Activated CD4-positive, alpha-beta T cell treated with anti-CD3 and anti-CD28 coated beads, Interleukin-2, amount 10 ng/mL, durations not matched to agents 7 days and 5 days (primary cell): ENCODE measurements around the gene FBXO42. TPM values are rescaled to one million over a fixed set of nuclear protein-coding genes. Genes with fewer than 3 reads are reported as not detected.

Source experiments
- CTCF ChIA-PET: fragments of 350-600 bp; sonication (Branson Sonifier 250); formaldehyde crosslinking; loops from one replicate; lab custom pipeline; 2021; ENCODE audit warnings: antibody characterized with exemption; lab: Charles Lee
- POLR2A ChIA-PET: fragments of 350-600 bp; sonication (Branson Sonifier 250); formaldehyde crosslinking; loops from one replicate; lab custom pipeline; 2021; ENCODE audit warnings: antibody characterized with exemption; lab: Charles Lee
- DNase-seq: peaks from one replicate; pipeline ENCODE4 v3.0.0-alpha.2; 2020
- H3K27ac Mint-ChIP-seq: one replicate; pipeline ENCODE4 v1.8.0; 2021; ENCODE audit warnings: mild to moderate bottlenecking, moderate library complexity, mixed read lengths
- H3K27me3 Mint-ChIP-seq: one replicate; pipeline ENCODE4 v1.8.0; 2021; ENCODE audit warnings: mixed read lengths
- H3K36me3 Mint-ChIP-seq: one replicate; pipeline ENCODE4 v1.8.0; 2021; ENCODE audit warnings: low read depth, mixed read lengths
- H3K4me1 Mint-ChIP-seq: one replicate; pipeline ENCODE4 v1.8.0; 2021; ENCODE audit warnings: mixed read lengths
- H3K4me3 Mint-ChIP-seq: one replicate; pipeline ENCODE4 v1.8.0; 2021; ENCODE audit warnings: mild to moderate bottlenecking, moderate library complexity, mixed read lengths
- H3K9me3 Mint-ChIP-seq: one replicate; pipeline ENCODE4 v1.8.0; 2021; ENCODE audit warnings: mixed read lengths
- total RNA-seq, 2 experiments: library from RNA; stranded (reverse); gene quantifications; one replicate each; pipeline ENCODE4 v1.2.3, GENCODE V29; 2021

The FBXO42 gene
- 10 to 100 TPM; 15.5 to 19.3 TPM for total RNA-seq

- Mint-ChIP-seq H3K4me3 (peak within 1 kb of the TSS; percentile 88), H3K4me1 (peaks cover 28% of the 10 kb centered on the region), H3K9me3 (no peaks in the 10 kb centered on the region), H3K27ac (peak within 1 kb of the TSS; percentile 95), H3K36me3 (peaks cover 4% of the 10 kb centered on the region), H3K27me3 (no peaks in the 10 kb centered on the region)
- CTCF ChIA-PET = interaction anchor here (0.7 to 2.0 kb wide), 7 partner anchors 8 to 534 kb away, joined by 3 to 16 read pairs (median 4); no protein-coding TSS in a partner anchor
- peak; percentile 91 for DNase-seq
- POLR2A ChIA-PET = interaction anchor here (0.6 kb wide), 3 partner anchors 37 to 74 kb away, joined by 3 to 12 read pairs (median 7); no protein-coding TSS in a partner anchor
These were observed at the start of gene FBXO42 for GRCh38 chr1:16351994-16352841. Gene FBXO42, minus strand, starts transcription at chr1:16352480. Its CDS starts 37,062 bp downstream, at chr1:16315418.

- ChIA-PET CTCF (no interaction called here), POLR2A (no interaction called here)
- no peaks in the 10 kb centered on the region for H3K9me3 Mint-ChIP-seq
- peaks cover 13% of the 10 kb centered on the region for H3K36me3 Mint-ChIP-seq
- no peak for DNase-seq
- H3K4me3 Mint-ChIP-seq = no peak overlapping the region
- H3K27ac Mint-ChIP-seq = no peak overlapping the region
- peaks cover 8% of the 10 kb centered on the region for H3K4me1 Mint-ChIP-seq
- H3K27me3 Mint-ChIP-seq = no peaks in the 10 kb centered on the region
These were observed 46.2 kb upstream of the FBXO42 start for GRCh38 chr1:16398371-16398953.

GRCh38 chr1:16397120-16397519 lies 44.8 kb upstream of the FBXO42 start:
- no peaks in the 10 kb centered on the region for H3K9me3 Mint-ChIP-seq
- H3K4me3 Mint-ChIP-seq = no peak overlapping the region
- no peak for DNase-seq
- no peaks in the 10 kb centered on the region for H3K27me3 Mint-ChIP-seq
- POLR2A ChIA-PET = no interaction called here
- CTCF ChIA-PET = no interaction called here
- H3K27ac Mint-ChIP-seq = peak overlapping the region; percentile 74
- peaks cover 20% of the 10 kb centered on the region for H3K4me1 Mint-ChIP-seq
- peaks cover 19% of the 10 kb centered on the region for H3K36me3 Mint-ChIP-seq

GRCh38 chr1:16396591-16396990 lies 44.3 kb upstream of the FBXO42 start:
- H3K27ac Mint-ChIP-seq = peak overlapping the region; percentile 64
- H3K27me3 Mint-ChIP-seq = no peaks in the 10 kb centered on the region
- ChIA-PET CTCF (interaction anchor here (0.8 kb wide), 1 partner anchor 14 kb away, joined by 3 read pairs; no protein-coding TSS in a partner anchor), POLR2A (no interaction called here)
- H3K4me1 Mint-ChIP-seq = peaks cover 25% of the 10 kb centered on the region
- DNase-seq = no peak
- H3K36me3 Mint-ChIP-seq = peaks cover 19% of the 10 kb centered on the region
- H3K4me3 Mint-ChIP-seq = no peak overlapping the region
- H3K9me3 Mint-ChIP-seq = no peaks in the 10 kb centered on the region

GRCh38 chr1:16394977-16395376 lies 42.7 kb upstream of the FBXO42 start:
- Mint-ChIP-seq H3K27ac (no peak overlapping the region), H3K4me1 (peaks cover 42% of the 10 kb centered on the region), H3K27me3 (no peaks in the 10 kb centered on the region), H3K36me3 (peaks cover 21% of the 10 kb centered on the region), H3K9me3 (no peaks in the 10 kb centered on the region), H3K4me3 (no peak overlapping the region)
- ChIA-PET POLR2A (no interaction called here), CTCF (interaction anchor here (1.3 kb wide), 1 partner anchor 19 kb away, joined by 3 read pairs; no protein-coding TSS in a partner anchor)
- no peak for DNase-seq

GRCh38 chr1:16393570-16394521 lies 41.6 kb upstream of the FBXO42 start:
- CTCF ChIA-PET = interaction anchor here (0.9 to 1.3 kb wide), 2 partner anchors 17 to 47 kb away, joined by 3 to 4 read pairs; partner anchors contain the start of gene NECAP2

GRCh38 chr1:16392740-16393569 lies 40.7 kb upstream of the FBXO42 start:
- Mint-ChIP-seq H3K27ac (peak overlapping the region; percentile 43), H3K9me3 (no peaks in the 10 kb centered on the region), H3K4me1 (peaks cover 49% of the 10 kb centered on the region), H3K27me3 (no peaks in the 10 kb centered on the region), H3K4me3 (no peak overlapping the region), H3K36me3 (peaks cover 19% of the 10 kb centered on the region)
- no peak for DNase-seq
- ChIA-PET POLR2A (no interaction called here), CTCF (interaction anchor here (1.3 kb wide), 1 partner anchor 30 kb away, joined by 4 read pairs; no protein-coding TSS in a partner anchor)

More at GRCh38 chr1:16393570-16394521, 41.6 kb upstream of the FBXO42 start:
- peaks cover 47% of the 10 kb centered on the region for H3K4me1 Mint-ChIP-seq
- no peaks in the 10 kb centered on the region for H3K9me3 Mint-ChIP-seq
- H3K27me3 Mint-ChIP-seq = no peaks in the 10 kb centered on the region
- peaks cover 19% of the 10 kb centered on the region for H3K36me3 Mint-ChIP-seq
- H3K27ac Mint-ChIP-seq = no peak overlapping the region
- H3K4me3 Mint-ChIP-seq = no peak overlapping the region
- POLR2A ChIA-PET = no interaction called here
- DNase-seq = no peak

- peaks cover 22% of the 10 kb centered on the region for H3K36me3 Mint-ChIP-seq
- no peak for DNase-seq
- H3K9me3 Mint-ChIP-seq = no peaks in the 10 kb centered on the region
These were observed 39.1 kb upstream of the FBXO42 start for GRCh38 chr1:16391411-16391810.

GRCh38 chr1:16387201-16388188 lies 35.2 kb upstream of the FBXO42 start:
- Mint-ChIP-seq H3K27me3 (no peaks in the 10 kb centered on the region), H3K4me1 (peaks cover 73% of the 10 kb centered on the region), H3K27ac (peak overlapping the region; percentile 91), H3K36me3 (peaks cover 15% of the 10 kb centered on the region), H3K4me3 (peak overlapping the region; percentile 68), H3K9me3 (no peaks in the 10 kb centered on the region)
- CTCF ChIA-PET = interaction anchor here (1.2 to 1.8 kb wide), 5 partner anchors 9 to 53 kb away, joined by 3 to 4 read pairs (median 4); partner anchors contain the start of gene NECAP2
- POLR2A ChIA-PET = interaction anchor here (0.7 kb wide), 1 partner anchor 27 kb away, joined by 3 read pairs; no protein-coding TSS in a partner anchor
- DNase-seq = peak; percentile 32

More at GRCh38 chr1:16391411-16391810, 39.1 kb upstream of the FBXO42 start:
- Mint-ChIP-seq H3K4me1 (peaks cover 55% of the 10 kb centered on the region), H3K27me3 (no peaks in the 10 kb centered on the region), H3K4me3 (no peak overlapping the region), H3K27ac (peak overlapping the region; percentile 61)
- CTCF ChIA-PET = interaction anchor here (1.1 to 1.3 kb wide), 2 partner anchors 9 to 28 kb away, joined by 3 to 4 read pairs; no protein-coding TSS in a partner anchor
- POLR2A ChIA-PET = no interaction called here

- H3K27me3 Mint-ChIP-seq = no peaks in the 10 kb centered on the region
- peak; percentile 18 for DNase-seq
- H3K36me3 Mint-ChIP-seq = peaks cover 17% of the 10 kb centered on the region
- H3K9me3 Mint-ChIP-seq = no peaks in the 10 kb centered on the region
- ChIA-PET POLR2A (no interaction called here), CTCF (interaction anchor here (1.4 to 1.8 kb wide), 4 partner anchors 11 to 54 kb away, joined by 3 to 4 read pairs (median 4); partner anchors contain the start of gene NECAP2)
- peak overlapping the region; percentile 74 for H3K27ac Mint-ChIP-seq
- peaks cover 66% of the 10 kb centered on the region for H3K4me1 Mint-ChIP-seq
- peak overlapping the region; percentile 13 for H3K4me3 Mint-ChIP-seq
These were observed 34.3 kb upstream of the FBXO42 start for GRCh38 chr1:16386454-16387113.
